OCI-LY1 (cell line): ENCODE data around the gene OSMR.

Experiments
- EZH2 ChIP-seq: fragments of 200-600 bp; sonication (generic), shearing (Covaris generic); IDR thresholded peaks from 2 replicates; pipeline ENCODE4 v1.8.0; 2017; ENCODE audit warnings: borderline replicate concordance, mixed run types, mild to moderate bottlenecking, antibody characterized with exemption, low read length, moderate library complexity, mixed read lengths
- TF ChIP-seq, protein P1 (sequence below): fragments of 200-600 bp; sonication (generic), shearing (Covaris generic); IDR thresholded peaks from 2 replicates; pipeline ENCODE4 v1.5.1; 2017; ENCODE audit warnings: mild to moderate bottlenecking, antibody characterized with exemption, low read length, moderate library complexity, mixed read lengths

DNA sequence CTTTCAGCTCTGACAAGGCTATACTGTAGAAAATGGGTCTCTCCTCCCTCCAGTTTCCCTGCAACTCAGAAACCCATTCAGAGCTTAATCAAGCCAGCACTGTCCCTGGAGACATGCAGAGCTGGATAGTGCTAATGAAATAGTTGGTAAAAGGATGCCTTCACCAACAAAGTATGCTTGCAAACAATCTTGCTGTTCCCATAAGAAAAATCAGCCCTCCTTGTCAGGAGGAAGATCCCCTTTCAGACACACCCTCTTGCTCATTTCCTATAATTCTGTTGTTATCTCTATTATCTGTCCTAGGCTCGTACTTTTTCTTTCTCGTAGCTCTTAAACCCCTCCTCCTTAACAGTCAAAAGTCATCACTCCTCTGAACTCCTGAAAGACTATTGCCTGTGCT is 9.9 kb upstream of the OSMR start:
- TF ChIP-seq, protein P1, sequence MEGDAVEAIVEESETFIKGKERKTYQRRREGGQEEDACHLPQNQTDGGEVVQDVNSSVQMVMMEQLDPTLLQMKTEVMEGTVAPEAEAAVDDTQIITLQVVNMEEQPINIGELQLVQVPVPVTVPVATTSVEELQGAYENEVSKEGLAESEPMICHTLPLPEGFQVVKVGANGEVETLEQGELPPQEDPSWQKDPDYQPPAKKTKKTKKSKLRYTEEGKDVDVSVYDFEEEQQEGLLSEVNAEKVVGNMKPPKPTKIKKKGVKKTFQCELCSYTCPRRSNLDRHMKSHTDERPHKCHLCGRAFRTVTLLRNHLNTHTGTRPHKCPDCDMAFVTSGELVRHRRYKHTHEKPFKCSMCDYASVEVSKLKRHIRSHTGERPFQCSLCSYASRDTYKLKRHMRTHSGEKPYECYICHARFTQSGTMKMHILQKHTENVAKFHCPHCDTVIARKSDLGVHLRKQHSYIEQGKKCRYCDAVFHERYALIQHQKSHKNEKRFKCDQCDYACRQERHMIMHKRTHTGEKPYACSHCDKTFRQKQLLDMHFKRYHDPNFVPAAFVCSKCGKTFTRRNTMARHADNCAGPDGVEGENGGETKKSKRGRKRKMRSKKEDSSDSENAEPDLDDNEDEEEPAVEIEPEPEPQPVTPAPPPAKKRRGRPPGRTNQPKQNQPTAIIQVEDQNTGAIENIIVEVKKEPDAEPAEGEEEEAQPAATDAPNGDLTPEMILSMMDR, result no peak
- TF ChIP-seq EZH2, result no peak
